ENCODE measurements around the gene PIK3IP1. TPM values are rescaled to one million over a fixed set of nuclear protein-coding genes. Genes with fewer than 3 reads are reported as not detected.

The PIK3IP1 gene
- total and polyA plus RNA-seq, 3 donors from 2014 or later, result 42.4 to 89.2 (median 65.9) TPM

- 77 to 81% methylated on average over 3 of the region's 3 CpGs for WGBS, 2 donors
- H3K9me3 ChIP-seq, result no peaks in the 10 kb centered on the region
- H3K27me3 ChIP-seq, result no peaks in the 10 kb centered on the region
- DNase-seq, result no peak
- intact Hi-C loops (cut with DNase I; ENCODE audit: low total_unique reads), result loop anchor here (10.0 kb wide), 1 partner anchor 69 kb away; no protein-coding TSS in a partner anchor
- no peak overlapping the region for H3K27ac ChIP-seq
- no peak overlapping the region for H3K4me3 ChIP-seq
- TF ChIP-seq POLR2A (IDR thresholded peaks at IDR 0.05) (no peak), CTCF (IDR thresholded peaks at IDR 0.05) (no peak)
- no peaks in the 10 kb centered on the region for H3K36me3 ChIP-seq (ENCODE audit: low read depth, missing control alignments)
- peaks cover 24% of the 10 kb centered on the region for H3K4me1 ChIP-seq
These were observed 18.3 kb downstream of the PIK3IP1 start for GRCh38 chr22:31274017-31274416.

GRCh38 chr22:31272522-31273446, 19.5 kb downstream of the PIK3IP1 start:
- Histone ChIP-seq H3K4me1 (peaks cover 17% of the 10 kb centered on the region), H3K4me3 (no peak overlapping the region), H3K27ac (peak overlapping the region; percentile 52 to 74), H3K27me3 (no peaks in the 10 kb centered on the region), H3K36me3 (ENCODE audit: low read depth, missing control alignments) (no peaks in the 10 kb centered on the region), H3K9me3 (no peaks in the 10 kb centered on the region)
- intact Hi-C loops (cut with DNase I; ENCODE audit: low total_unique reads), result loop anchor here (10.0 kb wide), 1 partner anchor 68 kb away; no protein-coding TSS in a partner anchor
- WGBS, 2 donors, result 69 to 79% methylated on average over 15 of the region's 15 CpGs
- TF ChIP-seq POLR2A (IDR thresholded peaks at IDR 0.05) (no peak), CTCF (IDR thresholded peaks at IDR 0.05) (peak; percentile 67 to 82 (median 73))
- DNase-seq, result peak; percentile 78

GRCh38 chr22:31271485-31271884, 20.8 kb downstream of the PIK3IP1 start:
- 57 to 61% methylated on average over 3 of the region's 3 CpGs for whole genome bisulfite sequencing, 2 donors
- no peaks in the 10 kb centered on the region for H3K27me3 ChIP-seq
- peaks cover 16% of the 10 kb centered on the region for H3K4me1 ChIP-seq
- no peak overlapping the region for H3K4me3 ChIP-seq
- TF ChIP-seq POLR2A (IDR thresholded peaks at IDR 0.05), result no peak
- H3K9me3 ChIP-seq, result no peaks in the 10 kb centered on the region
- intact Hi-C loops (cut with DNase I; ENCODE audit: low total_unique reads), result loop anchor here (10.0 kb wide), 1 partner anchor 67 kb away; no protein-coding TSS in a partner anchor
- peak overlapping the region; percentile 20 to 74 for H3K27ac ChIP-seq
- H3K36me3 ChIP-seq (ENCODE audit: low read depth, missing control alignments), result no peaks in the 10 kb centered on the region
- DNase-seq, result peak; percentile 91

DNA sequence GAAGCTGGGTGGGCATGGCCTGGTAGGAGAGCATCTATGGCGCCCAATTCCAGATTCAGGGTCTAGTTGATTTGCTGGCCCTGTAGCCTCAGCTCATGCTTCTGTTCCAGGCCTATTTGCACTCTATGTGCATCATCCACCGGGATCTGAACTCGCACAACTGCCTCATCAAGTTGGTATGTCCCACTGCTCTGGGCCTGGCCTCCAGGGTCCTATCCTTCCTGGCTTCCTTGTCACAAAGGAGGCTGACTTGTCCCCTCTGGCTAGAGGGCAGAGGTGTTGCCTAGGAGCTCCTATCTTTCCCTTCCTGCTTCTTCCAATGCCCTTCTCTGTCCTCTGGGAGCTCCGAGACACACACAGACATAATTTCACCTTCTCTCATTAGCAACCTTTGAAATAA, 21.3 kb downstream of the PIK3IP1 start:
- no peak for DNase-seq
- no peaks in the 10 kb centered on the region for H3K36me3 ChIP-seq (ENCODE audit: low read depth, missing control alignments)
- TF ChIP-seq CTCF (IDR thresholded peaks at IDR 0.05) (no peak), POLR2A (IDR thresholded peaks at IDR 0.05) (no peak)
- peaks cover 16% of the 10 kb centered on the region for H3K4me1 ChIP-seq
- WGBS, 2 donors, result 93 to 96% methylated on average over 4 of the region's 4 CpGs
- no peaks in the 10 kb centered on the region for H3K27me3 ChIP-seq
- peak overlapping the region; percentile 20 to 74 for H3K27ac ChIP-seq
- H3K4me3 ChIP-seq, result no peak overlapping the region
- intact Hi-C loops (cut with DNase I; ENCODE audit: low total_unique reads), result loop anchor here (10.0 kb wide), 1 partner anchor 66 kb away; no protein-coding TSS in a partner anchor
- H3K9me3 ChIP-seq, result no peaks in the 10 kb centered on the region

GRCh38 chr22:31269892-31270579, 22.3 kb downstream of the PIK3IP1 start:
- H3K27ac ChIP-seq, result peak overlapping the region in 1 of 2 donors; percentile 74
- no peaks in the 10 kb centered on the region for H3K27me3 ChIP-seq
- intact Hi-C loops (cut with DNase I; ENCODE audit: low total_unique reads), result loop anchor here (10.0 kb wide), 1 partner anchor 65 kb away; no protein-coding TSS in a partner anchor
- H3K36me3 ChIP-seq (ENCODE audit: low read depth, missing control alignments), result no peaks in the 10 kb centered on the region
- H3K9me3 ChIP-seq, result no peaks in the 10 kb centered on the region
- DNase-seq, result no peak
- WGBS, 2 donors, result 38 to 87% methylated on average over 3 of the region's 3 CpGs
- TF ChIP-seq CTCF (IDR thresholded peaks at IDR 0.05), result no peak
- TF ChIP-seq POLR2A (IDR thresholded peaks at IDR 0.05), result no peak
- no peak overlapping the region for H3K4me3 ChIP-seq
- H3K4me1 ChIP-seq, result peaks cover 16% of the 10 kb centered on the region
